WTC11 (cell line): ENCODE measurements around the gene OR2T3.
"Not testable (repeated sequence)": the region's sequence is repeated elsewhere in the genome, so short reads cannot be mapped to it uniquely, and the experiment has no call there.

Experiments
- CTCF ChIP-seq: fragments of 200-600 bp; IDR thresholded peaks from 2 replicates; pipeline ENCODE4 v1.8.0; 2022; ENCODE audit warnings: antibody characterized with exemption
- MAX ChIP-seq: sonication (generic); formaldehyde crosslinking; IDR thresholded peaks from 2 replicates; pipeline ENCODE4 v1.8.0; 2022; ENCODE audit warnings: mild to moderate bottlenecking, missing genetic modification reagents
- SP1 ChIP-seq: sonication (generic); formaldehyde crosslinking; conservative IDR thresholded peaks from 2 replicates; pipeline ENCODE4 v1.8.1; 2022; ENCODE audit warnings: missing genetic modification reagents
- USF2 ChIP-seq: sonication (generic); formaldehyde crosslinking; IDR thresholded peaks from 2 replicates; pipeline ENCODE4 v1.8.1; 2023; ENCODE audit warnings: mild to moderate bottlenecking, missing genetic modification reagents, moderate library complexity

- not testable (repeated sequence) for TF ChIP-seq SP1 (CRISPR knock-in tag); MAX (CRISPR knock-in tag); CTCF; USF2 (CRISPR knock-in tag)
Measured at GRCh38 chr1:248428192-248428533, 45.0 kb upstream of the OR2T3 start.
